ENCODE measurements around the gene PLPP7.

GRCh38 chr9:131297903-131298302 lies 8.4 kb downstream of the PLPP7 start:
- TF ChIP-seq RAD21 (IDR thresholded peaks at IDR 0.05) (no peak), EGR1 (IDR thresholded peaks at IDR 0.05; ENCODE audit: low read depth in 2 of 2) (no peak), HNF4G (IDR thresholded peaks at IDR 0.05) (no peak), NR2F2 (IDR thresholded peaks at IDR 0.05) (no peak), GABPA (IDR thresholded peaks at IDR 0.05 in 1 of 2, conservative IDR thresholded peaks at IDR 0.05 in 1 of 2) (no peak), YY1 (IDR thresholded peaks at IDR 0.05) (no peak), ATF3 (IDR thresholded peaks at IDR 0.05) (no peak), JUND (IDR thresholded peaks at IDR 0.05) (no peak), SP1 (IDR thresholded peaks at IDR 0.05) (no peak)
- TF ChIP-seq, protein P1, sequence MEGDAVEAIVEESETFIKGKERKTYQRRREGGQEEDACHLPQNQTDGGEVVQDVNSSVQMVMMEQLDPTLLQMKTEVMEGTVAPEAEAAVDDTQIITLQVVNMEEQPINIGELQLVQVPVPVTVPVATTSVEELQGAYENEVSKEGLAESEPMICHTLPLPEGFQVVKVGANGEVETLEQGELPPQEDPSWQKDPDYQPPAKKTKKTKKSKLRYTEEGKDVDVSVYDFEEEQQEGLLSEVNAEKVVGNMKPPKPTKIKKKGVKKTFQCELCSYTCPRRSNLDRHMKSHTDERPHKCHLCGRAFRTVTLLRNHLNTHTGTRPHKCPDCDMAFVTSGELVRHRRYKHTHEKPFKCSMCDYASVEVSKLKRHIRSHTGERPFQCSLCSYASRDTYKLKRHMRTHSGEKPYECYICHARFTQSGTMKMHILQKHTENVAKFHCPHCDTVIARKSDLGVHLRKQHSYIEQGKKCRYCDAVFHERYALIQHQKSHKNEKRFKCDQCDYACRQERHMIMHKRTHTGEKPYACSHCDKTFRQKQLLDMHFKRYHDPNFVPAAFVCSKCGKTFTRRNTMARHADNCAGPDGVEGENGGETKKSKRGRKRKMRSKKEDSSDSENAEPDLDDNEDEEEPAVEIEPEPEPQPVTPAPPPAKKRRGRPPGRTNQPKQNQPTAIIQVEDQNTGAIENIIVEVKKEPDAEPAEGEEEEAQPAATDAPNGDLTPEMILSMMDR (IDR thresholded peaks at IDR 0.05; ENCODE audit: low read depth, low read length, missing input control) = no peak
- TF ChIP-seq, protein P2, sequence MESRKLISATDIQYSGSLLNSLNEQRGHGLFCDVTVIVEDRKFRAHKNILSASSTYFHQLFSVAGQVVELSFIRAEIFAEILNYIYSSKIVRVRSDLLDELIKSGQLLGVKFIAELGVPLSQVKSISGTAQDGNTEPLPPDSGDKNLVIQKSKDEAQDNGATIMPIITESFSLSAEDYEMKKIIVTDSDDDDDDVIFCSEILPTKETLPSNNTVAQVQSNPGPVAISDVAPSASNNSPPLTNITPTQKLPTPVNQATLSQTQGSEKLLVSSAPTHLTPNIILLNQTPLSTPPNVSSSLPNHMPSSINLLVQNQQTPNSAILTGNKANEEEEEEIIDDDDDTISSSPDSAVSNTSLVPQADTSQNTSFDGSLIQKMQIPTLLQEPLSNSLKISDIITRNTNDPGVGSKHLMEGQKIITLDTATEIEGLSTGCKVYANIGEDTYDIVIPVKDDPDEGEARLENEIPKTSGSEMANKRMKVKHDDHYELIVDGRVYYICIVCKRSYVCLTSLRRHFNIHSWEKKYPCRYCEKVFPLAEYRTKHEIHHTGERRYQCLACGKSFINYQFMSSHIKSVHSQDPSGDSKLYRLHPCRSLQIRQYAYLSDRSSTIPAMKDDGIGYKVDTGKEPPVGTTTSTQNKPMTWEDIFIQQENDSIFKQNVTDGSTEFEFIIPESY (IDR thresholded peaks at IDR 0.05) = no peak
- TF ChIP-seq, protein P3, sequence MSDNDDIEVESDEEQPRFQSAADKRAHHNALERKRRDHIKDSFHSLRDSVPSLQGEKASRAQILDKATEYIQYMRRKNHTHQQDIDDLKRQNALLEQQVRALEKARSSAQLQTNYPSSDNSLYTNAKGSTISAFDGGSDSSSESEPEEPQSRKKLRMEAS (IDR thresholded peaks at IDR 0.05) = no peak
- TF ChIP-seq, protein P4, sequence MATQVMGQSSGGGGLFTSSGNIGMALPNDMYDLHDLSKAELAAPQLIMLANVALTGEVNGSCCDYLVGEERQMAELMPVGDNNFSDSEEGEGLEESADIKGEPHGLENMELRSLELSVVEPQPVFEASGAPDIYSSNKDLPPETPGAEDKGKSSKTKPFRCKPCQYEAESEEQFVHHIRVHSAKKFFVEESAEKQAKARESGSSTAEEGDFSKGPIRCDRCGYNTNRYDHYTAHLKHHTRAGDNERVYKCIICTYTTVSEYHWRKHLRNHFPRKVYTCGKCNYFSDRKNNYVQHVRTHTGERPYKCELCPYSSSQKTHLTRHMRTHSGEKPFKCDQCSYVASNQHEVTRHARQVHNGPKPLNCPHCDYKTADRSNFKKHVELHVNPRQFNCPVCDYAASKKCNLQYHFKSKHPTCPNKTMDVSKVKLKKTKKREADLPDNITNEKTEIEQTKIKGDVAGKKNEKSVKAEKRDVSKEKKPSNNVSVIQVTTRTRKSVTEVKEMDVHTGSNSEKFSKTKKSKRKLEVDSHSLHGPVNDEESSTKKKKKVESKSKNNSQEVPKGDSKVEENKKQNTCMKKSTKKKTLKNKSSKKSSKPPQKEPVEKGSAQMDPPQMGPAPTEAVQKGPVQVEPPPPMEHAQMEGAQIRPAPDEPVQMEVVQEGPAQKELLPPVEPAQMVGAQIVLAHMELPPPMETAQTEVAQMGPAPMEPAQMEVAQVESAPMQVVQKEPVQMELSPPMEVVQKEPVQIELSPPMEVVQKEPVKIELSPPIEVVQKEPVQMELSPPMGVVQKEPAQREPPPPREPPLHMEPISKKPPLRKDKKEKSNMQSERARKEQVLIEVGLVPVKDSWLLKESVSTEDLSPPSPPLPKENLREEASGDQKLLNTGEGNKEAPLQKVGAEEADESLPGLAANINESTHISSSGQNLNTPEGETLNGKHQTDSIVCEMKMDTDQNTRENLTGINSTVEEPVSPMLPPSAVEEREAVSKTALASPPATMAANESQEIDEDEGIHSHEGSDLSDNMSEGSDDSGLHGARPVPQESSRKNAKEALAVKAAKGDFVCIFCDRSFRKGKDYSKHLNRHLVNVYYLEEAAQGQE (IDR thresholded peaks at IDR 0.05) = no peak

Measured in liver (tissue), 3 donors.